GM18873 (cell line): ENCODE data around the gene LTK.

Experiments used
- ATAC-seq: cut with Tn5 transposase; IDR thresholded peaks from one replicate; pipeline ENCODE4 v1.9.1; 2021; ENCODE audit warnings: mild to moderate bottlenecking, moderate library complexity, moderate number of reproducible peaks; ENCODE audit not compliant: unreplicated experiment, low FRiP score

Gene LTK

GRCh38 chr15:41499109-41499851 is 14.3 kb downstream of the LTK start:
- ATAC-seq, result no peak

GRCh38 chr15:41498657-41499056 is 15.0 kb downstream of the LTK start:
- ATAC-seq, result no peak

- no peak for ATAC-seq
Observed at GRCh38 chr15:41495736-41496599, 17.7 kb downstream of the LTK start.

GRCh38 chr15:41494922-41495735 is 18.5 kb downstream of the LTK start:
- no peak for ATAC-seq

- no peak for ATAC-seq
Observed at GRCh38 chr15:41494190-41494921, 19.3 kb downstream of the LTK start.

GRCh38 chr15:41493902-41494189 is 19.8 kb downstream of the LTK start:
- ATAC-seq, result no peak

GRCh38 chr15:41493205-41493901 is 20.3 kb downstream of the LTK start, which contains the start of gene ITPKA:
Gene ITPKA (plus strand): TSS chr15:41493874. CDS start chr15:41493928, 54 bp downstream.
- no peak for ATAC-seq

- no peak for ATAC-seq
Observed at GRCh38 chr15:41492597-41493204, 20.9 kb downstream of the LTK start.

GRCh38 chr15:41491889-41492288 is 21.7 kb downstream of the LTK start:
- ATAC-seq, result no peak

GRCh38 chr15:41490355-41490754 is 23.3 kb downstream of the LTK start:
- ATAC-seq, result no peak

- ATAC-seq, result no peak
Observed at GRCh38 chr15:41489641-41490040, 24.0 kb downstream of the LTK start.

GRCh38 chr15:41487802-41488201 is 25.8 kb downstream of the LTK start:
- ATAC-seq, result no peak

- ATAC-seq, result no peak
Observed at GRCh38 chr15:41487381-41487780, 26.2 kb downstream of the LTK start.

GRCh38 chr15:41486286-41486685 is 27.3 kb downstream of the LTK start:
- no peak for ATAC-seq

GRCh38 chr15:41484937-41485625 is 28.5 kb downstream of the LTK start:
- no peak for ATAC-seq

GRCh38 chr15:41483519-41483918 is 30.1 kb downstream of the LTK start:
- ATAC-seq, result no peak

- no peak for ATAC-seq
Observed at GRCh38 chr15:41483115-41483514, 30.5 kb downstream of the LTK start.

- ATAC-seq, result no peak
Observed at GRCh38 chr15:41482110-41482877, 31.3 kb downstream of the LTK start.
